Measurements from ENCODE around the gene DHX40.

The DHX40 gene

GRCh38 chr17:59631276-59631675 lies 65.9 kb downstream of the DHX40 start:
- H3K27me3 Mint-ChIP-seq, result no peaks in the 10 kb centered on the region
- DNase-seq (no peak), ATAC-seq (no peak)
- peak overlapping the region; percentile 8 for H3K27ac Mint-ChIP-seq
- H3K4me1 Mint-ChIP-seq, result peaks cover 79% of the 10 kb centered on the region
- H3K9me3 Mint-ChIP-seq, result no peaks in the 10 kb centered on the region
- peaks cover 33% of the 10 kb centered on the region for H3K36me3 Mint-ChIP-seq (ENCODE audit: low read depth)
- H3K4me3 Mint-ChIP-seq, result no peak overlapping the region

GRCh38 chr17:59632398-59632797 lies 67.0 kb downstream of the DHX40 start:
- DNase-seq, result no peak
- Mint-ChIP-seq H3K9me3 (no peaks in the 10 kb centered on the region), H3K27me3 (no peaks in the 10 kb centered on the region), H3K36me3 (ENCODE audit: low read depth) (peaks cover 34% of the 10 kb centered on the region), H3K4me1 (peaks cover 67% of the 10 kb centered on the region), H3K27ac (no peak overlapping the region), H3K4me3 (no peak overlapping the region)
- no peak for ATAC-seq

GRCh38 chr17:59633658-59634359 lies 68.4 kb downstream of the DHX40 start:
- Mint-ChIP-seq H3K36me3 (ENCODE audit: low read depth) (peaks cover 29% of the 10 kb centered on the region), H3K27me3 (no peaks in the 10 kb centered on the region), H3K9me3 (no peaks in the 10 kb centered on the region), H3K4me1 (peaks cover 63% of the 10 kb centered on the region), H3K4me3 (no peak overlapping the region), H3K27ac (no peak overlapping the region)
- ATAC-seq, result no peak
- DNase-seq, result no peak

- Mint-ChIP-seq H3K4me1 (peaks cover 58% of the 10 kb centered on the region), H3K36me3 (ENCODE audit: low read depth) (peaks cover 19% of the 10 kb centered on the region), H3K27ac (no peak overlapping the region), H3K4me3 (no peak overlapping the region), H3K9me3 (no peaks in the 10 kb centered on the region), H3K27me3 (no peaks in the 10 kb centered on the region)
- DNase-seq (no peak), ATAC-seq (peak; percentile 24)
These were observed 69.5 kb downstream of the DHX40 start for GRCh38 chr17:59634632-59635541.

GRCh38 chr17:59637611-59638310 lies 72.4 kb downstream of the DHX40 start:
- peaks cover 64% of the 10 kb centered on the region for H3K4me1 Mint-ChIP-seq
- no peaks in the 10 kb centered on the region for H3K27me3 Mint-ChIP-seq
- H3K9me3 Mint-ChIP-seq, result no peaks in the 10 kb centered on the region
- H3K4me3 Mint-ChIP-seq, result no peak overlapping the region
- H3K27ac Mint-ChIP-seq, result no peak overlapping the region
- DNase-seq, result no peak
- ATAC-seq, result no peak
- H3K36me3 Mint-ChIP-seq (ENCODE audit: low read depth), result peaks cover 8% of the 10 kb centered on the region

GRCh38 chr17:59638553-59638952 lies 73.1 kb downstream of the DHX40 start:
- Mint-ChIP-seq H3K9me3 (no peaks in the 10 kb centered on the region), H3K36me3 (ENCODE audit: low read depth) (peaks cover 5% of the 10 kb centered on the region), H3K4me1 (peaks cover 62% of the 10 kb centered on the region), H3K27me3 (no peaks in the 10 kb centered on the region), H3K27ac (no peak overlapping the region), H3K4me3 (no peak overlapping the region)
- DNase-seq (no peak), ATAC-seq (no peak)

GRCh38 chr17:59641799-59642484 lies 76.5 kb downstream of the DHX40 start:
- Mint-ChIP-seq H3K27ac (peak overlapping the region; percentile 74), H3K36me3 (ENCODE audit: low read depth) (peaks cover 17% of the 10 kb centered on the region), H3K9me3 (no peaks in the 10 kb centered on the region), H3K4me3 (peak overlapping the region; percentile 40), H3K27me3 (no peaks in the 10 kb centered on the region), H3K4me1 (peaks cover 48% of the 10 kb centered on the region)
- no peak for DNase-seq
- peak; percentile 97 for ATAC-seq

GRCh38 chr17:59642565-59642964 lies 77.2 kb downstream of the DHX40 start:
- peaks cover 48% of the 10 kb centered on the region for H3K4me1 Mint-ChIP-seq
- peaks cover 21% of the 10 kb centered on the region for H3K36me3 Mint-ChIP-seq (ENCODE audit: low read depth)
- no peaks in the 10 kb centered on the region for H3K27me3 Mint-ChIP-seq

GRCh38 chr17:59643159-59644140 lies 78.0 kb downstream of the DHX40 start:
- no peaks in the 10 kb centered on the region for H3K27me3 Mint-ChIP-seq
- no peak overlapping the region for H3K4me3 Mint-ChIP-seq
- DNase-seq, result no peak
- ATAC-seq, result no peak
- no peak overlapping the region for H3K27ac Mint-ChIP-seq
- no peaks in the 10 kb centered on the region for H3K9me3 Mint-ChIP-seq
- H3K4me1 Mint-ChIP-seq, result peaks cover 44% of the 10 kb centered on the region
- H3K36me3 Mint-ChIP-seq (ENCODE audit: low read depth), result peaks cover 28% of the 10 kb centered on the region

More at GRCh38 chr17:59642565-59642964, 77.2 kb downstream of the DHX40 start:
- DNase-seq (no peak), ATAC-seq (no peak)
- Mint-ChIP-seq H3K4me3 (peak overlapping the region; percentile 40), H3K27ac (peak overlapping the region; percentile 17), H3K9me3 (no peaks in the 10 kb centered on the region)

GRCh38 chr17:59647288-59647687 lies 81.9 kb downstream of the DHX40 start:
- DNase-seq (no peak), ATAC-seq (no peak)
- H3K4me3 Mint-ChIP-seq, result no peak overlapping the region
- H3K36me3 Mint-ChIP-seq (ENCODE audit: low read depth), result peaks cover 62% of the 10 kb centered on the region
- H3K4me1 Mint-ChIP-seq, result peaks cover 40% of the 10 kb centered on the region
- no peak overlapping the region for H3K27ac Mint-ChIP-seq
- no peaks in the 10 kb centered on the region for H3K9me3 Mint-ChIP-seq
- no peaks in the 10 kb centered on the region for H3K27me3 Mint-ChIP-seq

GRCh38 chr17:59649886-59650285 lies 84.5 kb downstream of the DHX40 start:
- H3K9me3 Mint-ChIP-seq, result no peaks in the 10 kb centered on the region
- H3K27ac Mint-ChIP-seq, result no peak overlapping the region
- peaks cover 70% of the 10 kb centered on the region for H3K36me3 Mint-ChIP-seq (ENCODE audit: low read depth)
- no peak for DNase-seq
- H3K4me1 Mint-ChIP-seq, result peaks cover 28% of the 10 kb centered on the region
- H3K27me3 Mint-ChIP-seq, result no peaks in the 10 kb centered on the region
- no peak overlapping the region for H3K4me3 Mint-ChIP-seq
- ATAC-seq, result no peak

GRCh38 chr17:59650642-59651041 lies 85.2 kb downstream of the DHX40 start:
- H3K4me1 Mint-ChIP-seq, result peaks cover 28% of the 10 kb centered on the region
- no peak overlapping the region for H3K4me3 Mint-ChIP-seq
- DNase-seq, result no peak
- no peaks in the 10 kb centered on the region for H3K9me3 Mint-ChIP-seq
- H3K27me3 Mint-ChIP-seq, result no peaks in the 10 kb centered on the region
- H3K36me3 Mint-ChIP-seq (ENCODE audit: low read depth), result peaks cover 75% of the 10 kb centered on the region
- no peak overlapping the region for H3K27ac Mint-ChIP-seq
- ATAC-seq, result no peak

GRCh38 chr17:59651346-59651745 lies 85.9 kb downstream of the DHX40 start:
- ATAC-seq (no peak), DNase-seq (no peak)
- peaks cover 28% of the 10 kb centered on the region for H3K4me1 Mint-ChIP-seq
- H3K36me3 Mint-ChIP-seq (ENCODE audit: low read depth), result peaks cover 80% of the 10 kb centered on the region
- H3K27ac Mint-ChIP-seq, result no peak overlapping the region
- no peaks in the 10 kb centered on the region for H3K27me3 Mint-ChIP-seq
- no peak overlapping the region for H3K4me3 Mint-ChIP-seq
- H3K9me3 Mint-ChIP-seq, result no peaks in the 10 kb centered on the region

Data from activated naive CD8-positive, alpha-beta T cell treated with anti-CD3 and anti-CD28 coated beads, Interleukin-2, amount 50 U/mL, for 24 hours (primary cell).